HG02840 (cell line): ENCODE data around the gene CELA3A.
"Not testable (repeated sequence)": the region's sequence is repeated elsewhere in the genome, so short reads cannot be mapped to it uniquely, and the experiment has no call there.

Experiments
- ATAC-seq: cut with Tn5 transposase; IDR thresholded peaks from one replicate; pipeline ENCODE4 v1.9.1; 2021; ENCODE audit warnings: mild to moderate bottlenecking, moderate library complexity, moderate number of reproducible peaks; ENCODE audit not compliant: unreplicated experiment, low FRiP score

CELA3A gene

DNA sequence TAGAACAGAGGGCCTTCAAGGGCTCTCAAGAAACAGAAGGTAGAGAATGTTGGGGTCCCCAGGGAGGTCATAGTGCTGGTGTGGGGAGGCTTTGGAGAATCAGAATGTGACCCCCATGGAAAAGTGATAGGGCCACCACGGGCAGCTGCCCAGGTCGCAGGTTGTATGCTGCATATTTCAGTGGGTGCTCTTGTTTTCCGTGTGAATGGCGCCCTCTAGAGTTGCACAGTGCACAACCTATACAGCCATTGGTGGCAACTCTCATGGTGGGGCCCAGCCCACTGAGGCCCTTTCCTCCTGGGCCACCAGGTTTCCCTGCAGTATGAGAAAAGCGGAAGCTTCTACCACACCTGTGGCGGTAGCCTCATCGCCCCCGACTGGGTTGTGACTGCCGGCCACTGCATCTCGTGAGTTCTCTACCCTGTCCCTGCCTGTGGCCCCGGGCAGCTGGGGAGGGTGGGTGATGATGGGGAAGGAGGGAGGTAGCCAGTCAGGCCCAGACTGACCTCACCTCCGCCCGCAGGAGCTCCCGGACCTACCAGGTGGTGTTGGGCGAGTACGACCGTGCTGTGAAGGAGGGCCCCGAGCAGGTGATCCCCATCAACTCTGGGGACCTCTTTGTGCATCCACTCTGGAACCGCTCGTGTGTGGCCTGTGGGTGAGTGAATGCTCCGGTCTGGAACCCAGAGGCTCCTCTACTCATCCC, 20.8 kb upstream of the CELA3A start:
- not testable (repeated sequence) for ATAC-seq

DNA sequence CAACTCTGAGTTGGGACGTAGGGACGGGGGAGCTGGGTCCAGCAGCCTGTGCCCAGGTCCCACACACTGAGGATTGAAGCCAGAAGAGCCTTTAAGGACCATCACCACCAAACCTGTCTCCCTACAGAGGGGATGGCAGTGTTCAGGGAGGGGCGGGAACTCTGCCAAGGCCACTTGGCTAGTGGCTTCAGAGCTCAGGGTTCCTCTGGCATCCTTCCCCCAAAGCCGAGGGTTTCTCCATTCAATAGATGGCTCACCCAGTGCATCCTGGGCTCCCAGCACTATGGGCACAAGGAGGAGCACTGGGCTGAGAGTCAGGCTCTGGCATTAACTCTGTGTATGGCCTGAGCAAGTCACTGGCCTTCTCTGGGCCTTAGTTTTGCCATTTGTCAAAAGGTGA, 20.2 kb upstream of the CELA3A start:
- not testable (repeated sequence) for ATAC-seq

DNA sequence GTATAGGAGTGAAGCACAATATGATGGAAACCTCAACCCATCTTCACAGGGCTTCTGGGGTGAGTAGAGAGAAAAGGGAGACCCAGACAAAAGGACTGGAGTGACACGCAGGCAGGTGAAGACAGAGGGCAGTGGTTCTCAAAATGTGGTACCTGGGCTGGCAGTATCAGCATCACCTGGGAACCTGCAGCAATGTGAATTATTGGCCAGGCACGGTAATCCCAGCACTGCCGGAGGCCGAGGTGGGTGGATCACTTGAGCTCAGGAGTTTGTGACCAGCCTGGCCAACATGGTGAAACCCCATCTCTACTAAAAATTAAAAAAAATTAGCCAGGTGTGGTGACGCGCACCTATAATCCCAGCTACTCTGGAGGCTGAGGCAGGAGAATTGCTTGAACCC, 19.3 kb upstream of the CELA3A start:
- not testable (repeated sequence) for ATAC-seq

DNA sequence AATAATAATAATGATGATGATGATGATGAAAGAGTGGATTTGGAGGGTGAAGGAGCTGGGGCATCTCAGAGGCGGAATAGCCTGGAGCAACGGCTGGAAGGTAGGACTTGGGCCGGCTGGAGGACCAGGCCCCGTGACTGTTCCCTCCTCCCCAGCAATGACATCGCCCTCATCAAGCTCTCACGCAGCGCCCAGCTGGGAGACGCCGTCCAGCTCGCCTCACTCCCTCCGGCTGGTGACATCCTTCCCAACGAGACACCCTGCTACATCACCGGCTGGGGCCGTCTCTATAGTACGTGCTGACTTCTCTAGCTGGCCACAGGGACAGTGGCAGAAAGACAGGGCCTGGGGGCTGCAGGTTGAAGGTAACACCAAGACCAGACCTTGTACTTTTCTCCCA, 17.9 kb upstream of the CELA3A start:
- ATAC-seq = not testable (repeated sequence)

DNA sequence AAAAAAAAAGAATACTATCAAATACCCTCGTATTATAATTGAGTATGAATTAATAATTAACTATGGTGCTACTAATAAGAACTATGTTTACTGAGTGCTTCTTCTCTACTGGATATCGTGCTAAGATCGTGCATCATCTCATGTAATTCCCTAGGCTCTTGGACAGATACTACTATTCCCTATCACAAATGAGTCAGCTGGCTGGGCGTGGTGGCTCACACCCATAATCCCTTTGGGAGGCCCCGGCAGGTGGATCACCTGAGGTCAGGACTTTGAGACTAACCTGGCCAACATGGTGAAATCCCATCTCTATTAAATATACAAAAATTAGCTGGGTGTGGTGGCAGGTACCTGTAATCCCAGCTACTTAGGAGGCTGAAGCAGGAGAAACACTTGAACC, 15.6 kb upstream of the CELA3A start:
- not testable (repeated sequence) for ATAC-seq

DNA sequence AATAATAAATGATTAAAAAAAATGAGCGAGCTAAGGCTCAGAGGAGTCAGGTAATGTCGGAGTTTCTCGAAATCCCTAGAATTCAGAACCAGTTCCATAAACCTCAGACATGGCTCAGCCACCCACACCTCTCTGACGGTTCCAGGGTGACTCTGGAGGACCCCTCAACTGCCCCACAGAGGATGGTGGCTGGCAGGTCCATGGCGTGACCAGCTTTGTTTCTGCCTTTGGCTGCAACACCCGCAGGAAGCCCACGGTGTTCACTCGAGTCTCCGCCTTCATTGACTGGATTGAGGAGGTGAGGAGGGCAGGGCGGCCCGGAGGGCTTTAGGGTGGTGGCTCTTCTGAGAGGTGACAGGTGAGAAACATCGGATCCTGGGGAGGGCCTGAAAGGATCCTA, 15.1 kb upstream of the CELA3A start:
- not testable (repeated sequence) for ATAC-seq

DNA sequence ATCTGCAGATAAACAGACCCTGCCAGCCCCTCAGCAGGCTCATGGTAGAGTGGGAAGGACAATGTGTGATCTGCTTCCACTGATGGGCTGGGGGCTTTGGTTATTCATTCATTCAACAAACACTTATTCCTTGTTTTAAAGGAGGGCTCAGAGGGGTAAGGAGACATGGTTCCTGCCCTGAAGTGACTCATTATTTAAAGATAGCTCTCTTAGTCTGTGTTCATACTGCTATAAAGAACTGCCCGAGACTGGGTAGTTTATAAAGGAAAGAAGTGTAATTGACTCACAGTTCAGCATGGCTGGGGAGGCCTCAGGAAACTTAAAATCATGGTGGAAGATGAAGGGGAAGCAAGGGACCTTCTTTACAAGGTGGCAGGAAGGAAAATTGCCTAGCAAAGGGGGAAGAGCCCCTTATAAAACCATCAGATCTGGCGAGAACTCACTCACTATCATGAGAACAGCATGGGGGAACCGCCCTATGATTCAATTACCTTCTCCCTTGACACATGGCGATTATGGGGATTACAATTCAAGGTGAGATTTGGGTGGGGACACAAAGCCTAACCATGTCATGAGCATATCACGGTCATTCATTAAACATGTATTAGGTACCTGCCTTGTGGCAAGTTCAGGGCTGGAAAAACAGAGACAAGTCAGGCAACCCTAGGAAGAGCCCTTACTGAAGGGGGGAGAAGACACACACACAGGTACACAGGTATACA, 11.6 kb upstream of the CELA3A start:
- ATAC-seq = not testable (repeated sequence)

DNA sequence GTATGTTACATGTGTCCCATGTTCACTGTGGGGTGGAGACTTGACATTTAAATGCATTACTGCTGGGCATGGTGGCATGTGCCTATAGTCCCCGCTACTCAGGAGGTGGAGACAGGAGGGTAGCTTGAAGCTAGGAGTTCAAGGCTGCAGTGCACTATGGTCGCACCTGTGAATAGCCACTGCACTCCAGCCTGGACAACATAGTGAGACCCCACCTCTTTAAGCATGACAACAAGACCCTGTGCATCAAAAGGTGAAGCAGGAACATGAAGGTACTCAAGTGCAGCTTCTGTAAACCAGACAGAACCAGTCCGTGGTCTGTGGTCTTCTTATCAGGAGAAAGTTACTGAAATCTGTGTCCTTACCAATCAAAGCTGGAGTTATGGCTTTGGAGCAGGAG, 9.3 kb upstream of the CELA3A start:
- ATAC-seq = not testable (repeated sequence)

DNA sequence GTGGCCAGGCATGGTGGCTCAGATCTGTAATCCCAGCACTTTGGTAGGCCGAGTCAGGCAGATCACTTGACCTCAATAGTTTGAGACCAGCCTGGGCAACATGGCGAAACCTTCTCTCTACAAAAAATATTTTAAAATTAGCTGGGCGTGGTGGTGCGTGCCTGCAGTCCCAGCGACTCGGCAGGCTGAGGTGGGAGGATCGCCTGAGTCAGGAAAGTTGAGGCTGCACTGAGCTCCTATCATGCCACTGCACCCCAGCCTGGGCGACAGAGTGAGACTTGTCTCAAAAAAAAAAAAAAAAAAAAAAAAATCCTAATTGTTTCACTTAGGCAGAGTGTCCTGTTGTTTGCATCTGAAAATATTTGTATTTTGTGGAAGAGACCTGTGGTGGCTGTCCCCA, 6.7 kb upstream of the CELA3A start:
- not testable (repeated sequence) for ATAC-seq

DNA sequence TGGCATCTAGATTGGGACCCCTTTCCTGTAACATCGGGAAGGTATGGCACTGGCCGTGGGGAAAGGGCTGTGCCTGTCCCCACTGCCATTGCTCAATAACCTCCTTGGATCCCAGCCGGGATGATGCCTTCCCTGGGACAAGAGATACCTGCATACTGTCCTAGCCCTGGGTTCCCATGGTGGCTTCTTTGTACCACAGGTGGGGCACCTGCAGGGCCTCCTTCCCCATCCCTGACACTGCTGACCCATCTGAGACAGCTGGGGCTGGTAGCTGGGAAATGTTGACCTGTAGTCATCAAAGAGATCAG, 4.8 kb upstream of the CELA3A start:
- not testable (repeated sequence) for ATAC-seq

DNA sequence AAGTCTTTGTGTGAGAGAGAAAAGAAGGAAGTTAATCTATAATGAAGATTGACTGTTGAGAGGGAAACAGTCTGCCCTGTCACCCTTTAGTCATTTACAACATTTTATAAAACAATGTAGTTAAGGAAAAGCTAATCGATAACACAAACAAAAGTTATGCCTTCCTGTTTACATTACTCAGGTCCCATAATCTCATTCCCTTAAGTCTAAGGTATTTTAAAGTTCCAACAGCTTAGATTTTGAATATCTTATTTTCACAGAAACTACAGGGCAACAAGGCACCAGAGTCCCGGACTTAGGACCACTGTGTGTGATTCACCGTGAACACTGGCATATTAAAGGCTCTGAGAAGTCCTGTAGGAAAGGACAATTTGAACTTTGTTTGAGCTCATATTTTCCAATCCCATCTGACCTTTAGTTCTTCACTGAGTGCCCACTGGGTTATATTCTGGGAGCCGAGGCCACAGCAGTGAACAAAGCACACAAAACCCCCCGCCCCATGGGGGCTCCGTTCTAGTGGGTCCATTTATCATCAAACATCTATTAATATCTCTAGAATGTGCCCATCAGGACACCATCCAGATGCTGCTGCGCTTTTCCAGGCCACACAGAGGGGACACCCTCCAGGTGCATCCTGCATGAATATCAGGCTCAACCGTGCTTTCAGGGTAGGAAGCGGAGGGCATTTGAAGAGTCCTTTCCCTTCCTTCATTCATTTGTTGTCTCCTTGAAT, 3.4 kb upstream of the CELA3A start:
- ATAC-seq = not testable (repeated sequence)

DNA sequence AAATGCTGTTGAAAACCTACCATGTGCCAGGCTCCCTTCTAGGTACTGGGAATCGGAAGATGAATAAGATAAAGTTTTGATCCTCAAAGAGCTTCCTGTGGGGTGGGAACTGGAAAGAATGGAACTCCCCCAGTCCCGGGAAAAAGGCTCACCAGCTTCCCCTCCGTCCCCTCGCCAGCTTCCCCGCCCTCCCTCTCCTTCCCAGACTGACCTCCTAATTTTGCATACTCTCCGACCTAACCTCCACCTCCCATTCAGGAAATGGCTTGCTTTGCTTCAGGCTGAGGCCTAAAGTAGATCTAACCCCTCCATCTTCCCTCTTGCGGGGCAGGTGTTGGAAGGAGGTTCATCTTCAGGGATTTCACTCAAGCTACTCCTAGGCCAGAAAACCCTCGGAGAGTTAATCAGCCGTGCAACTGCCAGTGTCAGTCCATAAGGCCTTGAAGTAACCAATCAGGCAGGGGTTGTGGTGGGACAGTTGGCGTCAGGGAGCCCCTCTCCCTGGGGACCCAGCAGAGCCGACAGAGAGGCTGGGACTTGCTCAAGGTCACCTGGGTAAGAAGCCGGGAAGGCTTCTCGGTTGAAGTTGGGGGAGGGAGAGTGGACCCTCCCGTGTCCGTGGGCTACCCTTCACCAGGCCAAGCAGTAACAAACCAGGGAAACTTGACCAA, 2.7 kb upstream of the CELA3A start:
- ATAC-seq = not testable (repeated sequence)

DNA sequence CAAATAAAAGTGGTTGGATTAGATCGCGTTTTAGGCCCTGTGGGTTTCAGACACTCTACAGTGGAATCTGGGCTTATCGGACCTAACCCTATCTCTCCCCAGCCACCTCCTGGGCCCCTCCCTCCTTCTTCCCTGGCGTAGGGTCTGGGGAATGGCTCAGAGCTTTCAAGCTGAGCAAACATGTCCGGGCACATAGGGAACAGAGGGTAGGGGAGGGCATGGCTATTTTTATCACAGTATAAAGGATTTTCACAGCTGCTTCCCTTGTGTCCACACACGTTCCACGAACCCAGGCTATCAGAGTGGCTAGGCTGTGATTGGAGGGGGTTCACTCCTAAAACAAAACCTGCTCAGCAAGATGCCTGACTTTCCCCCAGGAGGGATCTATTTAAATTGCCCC, 1.8 kb upstream of the CELA3A start:
- ATAC-seq = not testable (repeated sequence)

DNA sequence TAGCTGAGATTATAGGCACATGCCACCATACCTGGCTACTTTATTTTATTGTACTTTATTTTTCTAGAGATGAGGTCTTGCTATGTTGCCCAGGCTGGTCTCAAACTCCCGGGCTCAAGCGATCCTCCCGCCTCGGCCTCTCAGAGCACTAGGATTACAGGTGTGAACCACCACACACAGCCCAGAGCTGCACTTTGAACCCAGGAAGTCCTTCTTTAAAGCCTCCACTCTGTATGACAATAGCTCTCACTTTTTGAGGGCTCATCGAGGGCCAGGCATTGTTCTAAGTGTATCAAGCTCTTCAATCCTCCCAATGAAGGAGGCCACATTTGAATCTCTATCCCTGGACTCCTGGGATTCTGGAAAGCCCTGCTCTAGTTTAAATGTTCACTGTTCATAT, 1.0 kb downstream of the CELA3A start:
- not testable (repeated sequence) for ATAC-seq

DNA sequence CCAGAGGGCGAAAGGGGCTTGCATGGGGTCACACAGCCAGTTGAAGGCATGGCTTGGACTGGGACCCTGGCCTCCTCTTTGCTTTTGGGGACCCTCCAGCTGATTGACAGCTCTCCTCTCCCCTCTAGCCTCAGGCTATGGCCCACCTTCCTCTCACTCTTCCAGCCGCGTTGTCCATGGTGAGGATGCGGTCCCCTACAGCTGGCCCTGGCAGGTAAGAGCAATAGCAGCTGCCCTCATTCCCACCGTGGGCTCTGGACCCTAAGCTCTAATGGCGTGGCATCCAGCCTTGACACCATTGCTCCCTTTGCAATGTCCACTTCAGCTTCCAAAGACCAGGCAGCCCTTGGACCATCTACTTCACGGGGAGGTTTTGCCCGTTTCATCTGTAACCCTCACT, 1.4 kb downstream of the CELA3A start:
- not testable (repeated sequence) for ATAC-seq

DNA sequence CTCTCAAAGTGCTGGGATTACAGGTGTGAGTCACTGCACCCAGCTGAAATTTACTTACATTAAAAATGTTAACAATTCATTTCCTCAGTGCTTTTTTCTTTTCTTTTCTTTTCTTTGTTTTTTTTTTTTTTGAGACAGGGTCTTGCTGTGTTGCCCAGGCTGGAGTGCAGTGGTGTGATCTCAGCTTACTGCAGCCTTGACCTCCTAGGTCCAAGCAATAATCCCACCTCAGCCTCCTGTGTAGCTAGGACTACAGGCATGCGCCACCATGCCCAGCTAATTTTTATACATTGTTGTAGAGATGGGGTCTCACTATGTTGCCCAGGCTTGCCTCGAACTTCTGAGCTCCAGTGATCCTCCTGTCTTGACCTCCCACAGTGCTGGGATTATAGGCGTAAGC, 2.5 kb downstream of the CELA3A start:
- not testable (repeated sequence) for ATAC-seq

DNA sequence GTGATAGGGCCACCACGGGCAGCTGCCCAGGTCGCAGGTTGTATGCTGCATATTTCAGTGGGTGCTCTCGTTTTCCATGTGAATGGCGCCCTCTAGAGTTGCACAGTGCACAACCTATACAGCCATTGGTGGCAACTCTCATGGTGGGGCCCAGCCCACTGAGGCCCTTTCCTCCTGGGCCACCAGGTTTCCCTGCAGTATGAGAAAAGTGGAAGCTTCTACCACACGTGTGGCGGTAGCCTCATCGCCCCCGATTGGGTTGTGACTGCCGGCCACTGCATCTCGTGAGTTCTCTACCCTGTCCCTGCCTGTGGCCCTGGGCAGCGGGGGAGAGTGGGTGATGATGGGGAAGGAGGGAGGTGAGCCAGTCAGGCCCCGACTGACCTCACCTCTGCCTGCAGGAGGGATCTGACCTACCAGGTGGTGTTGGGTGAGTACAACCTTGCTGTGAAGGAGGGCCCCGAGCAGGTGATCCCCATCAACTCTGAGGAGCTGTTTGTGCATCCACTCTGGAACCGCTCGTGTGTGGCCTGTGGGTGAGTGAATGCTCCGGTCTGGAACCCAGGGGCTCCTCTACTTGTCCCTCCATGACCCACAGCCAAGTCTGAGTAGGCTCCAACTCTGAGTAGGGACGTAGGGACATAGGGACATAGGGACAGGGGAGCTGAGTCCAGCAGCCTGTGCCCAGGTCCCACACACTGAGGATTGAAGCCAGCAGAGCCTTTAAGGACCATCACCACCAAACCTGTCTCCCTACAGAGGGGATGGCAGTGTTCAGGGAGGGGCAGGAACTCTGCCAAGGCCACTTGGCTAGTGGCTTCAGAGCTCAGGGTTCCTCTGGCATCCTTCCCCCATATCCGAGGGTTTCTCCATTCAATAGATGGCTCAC, 4.0 kb downstream of the CELA3A start:
- not testable (repeated sequence) for ATAC-seq

DNA sequence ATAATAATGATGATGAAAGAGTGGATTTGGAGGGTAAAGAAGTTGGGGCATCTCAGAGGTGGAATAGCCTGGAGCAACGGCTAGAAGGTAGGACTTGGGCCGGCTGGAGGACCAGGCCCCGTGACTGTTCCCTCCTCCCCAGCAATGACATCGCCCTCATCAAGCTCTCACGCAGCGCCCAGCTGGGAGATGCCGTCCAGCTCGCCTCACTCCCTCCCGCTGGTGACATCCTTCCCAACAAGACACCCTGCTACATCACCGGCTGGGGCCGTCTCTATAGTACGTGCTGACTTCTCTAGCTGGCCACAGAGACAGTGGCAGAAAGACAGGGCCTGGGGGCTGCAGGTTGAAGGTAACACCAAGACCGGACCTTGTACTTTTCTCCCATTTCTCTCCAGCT, 5.3 kb downstream of the CELA3A start:
- ATAC-seq = not testable (repeated sequence)

DNA sequence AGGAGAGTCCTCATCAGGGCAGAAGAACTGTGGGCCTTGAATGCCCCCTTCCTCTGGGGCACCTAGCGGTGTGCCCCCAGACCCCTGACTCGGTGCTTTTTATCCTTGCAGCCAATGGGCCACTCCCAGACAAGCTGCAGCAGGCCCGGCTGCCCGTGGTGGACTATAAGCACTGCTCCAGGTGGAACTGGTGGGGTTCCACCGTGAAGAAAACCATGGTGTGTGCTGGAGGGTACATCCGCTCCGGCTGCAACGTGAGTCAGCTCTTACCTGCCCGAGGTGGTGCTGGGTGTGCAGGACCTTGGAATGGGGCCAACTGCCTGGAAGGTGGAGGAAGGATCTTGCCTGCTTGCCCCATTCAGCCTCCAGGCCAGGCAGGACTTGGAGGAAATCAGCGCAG, 5.8 kb downstream of the CELA3A start:
- ATAC-seq = not testable (repeated sequence)

DNA sequence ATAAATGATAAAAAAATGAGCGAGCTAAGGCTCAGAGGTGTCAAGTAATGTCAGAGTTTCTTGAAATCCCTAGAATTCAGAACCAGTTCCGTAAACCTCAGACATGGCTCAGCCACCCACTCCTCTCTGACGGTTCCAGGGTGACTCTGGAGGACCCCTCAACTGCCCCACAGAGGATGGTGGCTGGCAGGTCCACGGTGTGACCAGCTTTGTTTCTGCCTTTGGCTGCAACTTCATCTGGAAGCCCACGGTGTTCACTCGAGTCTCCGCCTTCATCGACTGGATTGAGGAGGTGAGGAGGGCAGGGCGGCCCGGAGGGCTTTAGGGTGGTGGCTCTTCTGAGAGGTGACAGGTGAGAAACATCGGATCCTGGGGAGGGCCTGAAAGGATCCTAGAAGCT, 8.1 kb downstream of the CELA3A start:
- ATAC-seq = not testable (repeated sequence)
